ENCODE data around the gene DNAH17.

The DNAH17 gene

DNA sequence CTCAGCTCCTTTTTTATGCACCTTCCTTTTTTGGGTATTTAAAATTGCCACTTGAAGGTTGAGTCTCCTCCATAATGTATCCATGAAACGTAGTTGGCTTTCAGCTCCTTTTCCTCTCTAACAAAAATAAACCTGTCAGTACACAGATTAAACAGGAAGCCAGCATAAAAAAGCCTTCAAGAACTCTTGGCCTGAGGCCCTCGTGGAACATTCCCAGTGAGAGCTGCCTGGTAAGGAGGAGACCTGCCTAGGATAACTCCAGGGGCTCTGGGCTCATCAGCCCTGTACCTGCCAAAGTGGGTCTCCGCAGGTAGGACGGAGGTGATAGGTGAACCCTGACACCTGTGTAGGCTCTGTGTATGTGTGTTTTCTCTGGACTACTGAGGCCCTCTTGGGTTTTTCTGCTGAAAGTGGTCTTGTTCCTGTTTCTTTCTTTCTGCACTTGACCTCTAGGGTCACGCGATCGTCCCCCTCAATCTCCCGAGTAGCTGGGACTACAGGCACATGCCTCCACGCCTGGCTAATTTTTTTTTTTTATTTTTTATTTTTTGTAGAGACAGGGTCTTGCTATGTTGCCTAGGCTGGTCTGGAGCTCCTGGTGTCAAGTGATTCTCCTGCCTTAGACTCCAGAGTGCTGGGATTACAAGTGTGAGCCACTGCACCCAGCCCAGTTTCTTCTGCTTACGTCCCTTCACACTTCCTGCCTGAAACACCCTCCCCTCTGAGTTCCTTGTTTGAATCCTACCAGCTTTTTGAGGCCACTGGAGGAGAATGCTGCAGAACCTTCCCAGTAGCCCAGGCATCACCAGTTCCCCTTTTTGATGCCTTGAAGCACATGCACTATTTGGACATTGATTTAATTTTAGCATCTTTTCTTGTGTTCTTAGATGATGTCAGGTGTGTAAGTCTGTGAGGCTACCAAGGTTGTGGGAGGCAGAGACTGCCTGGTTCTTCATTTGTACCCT, 188.9 kb downstream of the DNAH17 start:
- DNase-seq: no peak

DNA sequence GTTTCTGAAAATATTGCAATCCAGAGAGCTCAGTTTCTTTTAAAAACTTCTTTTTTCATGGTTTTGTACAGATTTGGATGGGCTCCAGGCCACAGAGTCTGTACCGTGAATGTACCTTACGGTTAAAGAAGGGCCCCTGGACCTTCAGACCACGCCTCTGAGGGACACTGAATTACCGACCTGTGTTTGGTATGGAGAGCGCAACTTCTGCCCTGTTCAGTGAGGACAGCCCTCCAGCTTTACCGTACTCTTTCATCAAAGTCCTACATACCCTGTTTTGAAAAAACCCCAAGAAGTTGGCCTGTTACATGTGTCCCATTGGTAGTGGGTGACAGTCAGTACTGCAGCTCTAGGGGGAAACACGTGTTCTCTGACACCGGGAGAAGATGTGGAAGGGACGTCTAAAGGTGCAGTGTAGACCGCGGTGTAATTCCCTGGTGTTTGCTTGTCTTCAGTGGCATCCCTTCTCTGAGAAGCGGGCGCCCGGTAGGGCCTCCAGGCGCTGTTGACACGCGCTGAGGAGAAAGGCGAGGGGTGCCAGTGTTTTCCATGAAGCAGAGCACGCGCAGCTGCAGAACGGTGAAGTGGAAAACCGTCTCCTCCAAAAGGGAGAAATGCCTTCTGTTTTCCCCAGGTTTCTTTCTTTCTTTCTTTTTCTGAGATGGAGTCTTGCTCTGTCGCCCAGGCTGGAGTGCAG, 192.6 kb downstream of the DNAH17 start:
- no peak for DNase-seq

DNA sequence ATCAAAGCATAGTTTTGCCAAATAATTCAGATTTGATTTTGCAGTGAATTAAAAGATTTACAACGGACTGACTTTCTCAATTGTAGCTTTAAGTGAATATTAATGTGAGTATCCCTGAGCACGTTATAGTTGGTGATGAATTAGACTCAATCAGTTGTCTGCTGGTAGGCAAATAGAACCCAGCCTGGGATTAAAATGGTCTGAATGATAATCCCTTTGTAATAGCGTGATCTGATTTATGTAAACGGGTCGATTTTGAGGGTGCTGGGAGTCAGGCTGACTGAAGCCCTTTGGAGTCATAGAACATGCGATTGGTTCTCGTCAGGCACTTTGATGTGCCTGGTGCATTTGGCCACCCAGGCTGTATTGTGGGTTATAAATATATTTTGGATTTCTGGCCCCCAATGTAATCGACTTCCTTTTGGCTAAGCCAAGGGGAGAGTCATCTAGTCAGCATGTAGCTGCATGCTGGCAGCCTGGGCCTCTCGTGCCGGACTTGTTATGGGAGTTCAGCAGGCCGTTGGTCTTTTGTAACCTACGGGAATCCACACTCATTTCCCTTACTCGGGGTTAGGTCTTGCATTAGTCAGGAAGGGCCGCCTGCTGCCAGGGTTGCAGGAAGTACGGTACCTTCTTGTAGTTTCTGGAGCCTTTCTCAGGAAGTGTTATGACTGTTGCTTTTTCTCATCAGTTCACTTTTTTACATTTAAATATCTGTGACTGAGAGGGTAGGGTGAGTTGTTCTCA, 193.3 kb downstream of the DNAH17 start:
- no peak for DNase-seq

DNA sequence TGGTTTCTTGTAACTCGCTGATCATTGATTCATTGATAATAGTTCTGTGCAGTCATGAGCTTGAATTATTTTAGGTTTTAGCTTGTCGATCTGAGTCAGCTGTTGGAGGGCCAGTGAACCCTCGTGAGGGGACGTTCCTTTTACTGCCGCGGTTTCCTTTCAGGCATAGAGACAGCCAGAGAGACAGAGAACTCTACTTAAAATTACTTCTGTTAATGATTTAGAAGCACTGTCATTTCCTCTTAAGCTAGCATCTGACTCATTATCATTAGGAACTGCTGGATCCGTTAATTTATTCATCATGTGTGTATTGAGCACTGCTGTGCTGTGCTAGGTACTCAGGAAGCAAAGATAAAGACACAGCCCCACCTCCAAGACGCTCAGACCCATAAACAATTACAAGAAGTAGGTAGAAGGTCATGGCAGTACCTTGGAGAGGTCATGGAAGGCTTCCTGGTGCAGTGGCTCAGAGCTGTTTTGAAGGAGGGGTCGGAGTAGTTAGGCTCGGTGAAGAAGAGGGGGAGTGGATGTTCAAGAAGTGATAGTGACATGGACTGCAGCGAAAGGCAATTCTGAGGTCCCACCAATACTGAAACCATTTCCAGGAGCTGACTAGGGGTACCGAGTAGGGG, 195.5 kb downstream of the DNAH17 start:
- DNase-seq: peak; percentile 44

DNA sequence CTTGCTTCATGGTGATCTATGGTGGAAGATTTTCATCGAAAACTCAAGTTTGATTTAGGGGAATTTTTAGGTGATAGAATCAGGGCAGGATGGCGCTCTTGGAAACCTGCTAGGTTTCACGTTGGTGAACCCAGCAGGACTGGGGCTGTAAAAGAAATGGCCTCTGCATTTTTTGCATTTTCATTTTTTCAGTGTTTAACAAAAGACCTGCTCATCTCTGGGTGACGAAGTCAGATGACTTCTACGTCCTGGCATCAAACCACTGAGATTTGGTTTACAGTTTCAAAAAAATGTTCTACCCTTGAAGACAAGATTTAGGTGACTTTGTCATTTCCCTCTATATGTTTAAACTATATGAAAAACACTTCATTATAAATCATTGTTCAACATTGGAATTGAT, 196.8 kb downstream of the DNAH17 start:
- DNase-seq: no peak

DNA sequence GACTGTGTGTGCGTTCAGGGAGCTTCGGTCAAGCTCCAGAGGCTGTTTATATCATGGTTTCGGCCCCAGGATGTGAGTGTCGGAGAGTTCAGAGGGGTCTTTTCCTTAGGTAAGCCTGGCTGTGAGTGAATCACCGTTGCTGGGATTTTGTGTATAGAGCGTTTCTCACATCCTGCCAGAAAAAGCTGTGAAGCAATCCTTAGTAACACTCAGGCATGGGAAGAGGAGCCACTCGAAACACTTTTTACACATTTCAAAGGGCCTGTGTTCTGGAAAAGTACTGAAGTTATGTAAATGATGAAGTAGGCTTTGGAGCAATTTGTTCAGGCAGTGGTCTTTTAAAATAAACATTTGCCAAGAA, 198.1 kb downstream of the DNAH17 start:
- no peak for DNase-seq

DNA sequence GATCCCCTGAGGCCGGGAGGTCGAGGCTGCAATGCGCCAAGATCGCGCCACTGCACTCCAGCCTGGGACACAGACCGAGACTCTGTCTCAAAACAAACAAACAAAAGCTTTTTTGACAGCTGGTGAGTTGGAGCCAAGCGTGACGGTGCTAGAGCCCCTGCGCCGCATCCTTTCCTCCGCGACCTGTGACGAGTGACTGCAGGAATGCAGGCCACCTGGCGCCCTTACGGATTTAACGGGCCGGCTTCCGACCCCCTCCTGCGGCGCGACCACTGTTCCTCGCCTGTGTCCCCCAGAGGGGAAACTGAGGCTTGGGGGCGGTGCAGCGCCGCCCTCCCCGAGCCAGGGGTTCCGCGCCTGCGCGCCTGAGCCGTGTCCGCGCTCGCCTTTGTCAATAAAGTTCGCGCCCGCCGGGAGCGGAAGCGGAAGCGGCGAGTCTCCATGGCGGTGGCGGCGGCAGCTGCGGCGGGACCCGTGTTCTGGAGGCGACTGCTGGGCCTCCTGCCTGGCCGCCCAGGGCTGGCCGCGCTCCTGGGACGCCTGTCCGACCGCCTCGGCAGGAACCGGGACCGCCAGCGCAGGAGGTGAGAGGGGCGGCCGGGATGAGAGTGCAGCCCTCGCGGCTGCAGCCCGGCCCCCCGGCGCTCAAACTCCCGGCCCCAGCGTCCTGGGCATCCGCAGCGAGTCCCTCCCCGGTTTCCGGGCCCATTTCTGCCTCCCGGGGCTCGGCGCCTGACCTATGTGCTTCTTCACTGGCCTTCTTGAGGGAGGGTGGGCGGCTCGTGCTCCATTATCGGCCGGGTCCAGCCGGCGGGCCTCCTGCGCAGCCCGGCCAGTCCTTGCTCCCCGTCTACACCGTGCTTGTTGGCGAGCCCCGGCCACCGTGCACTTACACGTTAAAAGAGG, 198.7 kb downstream of the DNAH17 start, which contains the start of gene PGS1:
Gene PGS1, plus strand, starts transcription at position 425 of the 906 bp plus-strand sequence. Its CDS starts 17 bp downstream, at position 442.
- DNase-seq: peak; percentile 73

DNA sequence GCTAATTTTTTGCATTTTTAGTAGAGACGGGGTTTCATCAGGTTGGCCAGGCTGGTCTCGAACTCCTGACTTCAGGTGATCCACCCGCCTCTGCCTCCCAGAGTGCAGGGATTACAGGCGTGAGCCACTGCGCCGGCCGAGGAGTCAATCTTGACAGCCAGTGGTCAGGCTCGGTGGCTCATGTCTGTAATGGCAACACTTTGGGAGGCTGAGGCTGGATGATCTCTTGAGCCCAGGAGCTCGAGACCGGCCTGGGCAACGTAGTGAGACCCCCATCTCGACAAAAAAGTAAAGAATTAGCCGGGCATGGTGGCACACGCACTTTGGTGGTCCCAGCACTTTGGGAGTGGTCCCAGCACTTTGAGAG, 199.4 kb downstream of the DNAH17 start:
- no peak for DNase-seq

DNA sequence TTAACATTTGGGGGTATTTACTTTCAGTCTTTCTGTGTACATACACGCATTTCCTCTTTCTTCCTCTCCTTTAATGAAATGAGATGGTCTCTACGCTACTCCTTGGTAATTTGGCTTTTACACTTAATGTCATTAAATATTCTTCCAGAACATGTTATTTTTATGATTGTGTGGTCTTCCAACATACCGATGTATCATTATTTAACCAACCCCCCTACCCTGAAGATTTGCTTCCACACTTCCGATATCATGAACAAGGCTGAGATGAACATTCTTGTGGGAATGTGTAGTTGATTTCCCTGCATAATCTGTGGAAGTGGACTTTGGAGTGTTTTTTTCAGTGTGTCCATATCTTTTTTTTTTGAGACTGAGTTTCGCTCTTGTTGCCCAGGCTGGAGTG, 201.0 kb downstream of the DNAH17 start:
- no peak for DNase-seq

DNA sequence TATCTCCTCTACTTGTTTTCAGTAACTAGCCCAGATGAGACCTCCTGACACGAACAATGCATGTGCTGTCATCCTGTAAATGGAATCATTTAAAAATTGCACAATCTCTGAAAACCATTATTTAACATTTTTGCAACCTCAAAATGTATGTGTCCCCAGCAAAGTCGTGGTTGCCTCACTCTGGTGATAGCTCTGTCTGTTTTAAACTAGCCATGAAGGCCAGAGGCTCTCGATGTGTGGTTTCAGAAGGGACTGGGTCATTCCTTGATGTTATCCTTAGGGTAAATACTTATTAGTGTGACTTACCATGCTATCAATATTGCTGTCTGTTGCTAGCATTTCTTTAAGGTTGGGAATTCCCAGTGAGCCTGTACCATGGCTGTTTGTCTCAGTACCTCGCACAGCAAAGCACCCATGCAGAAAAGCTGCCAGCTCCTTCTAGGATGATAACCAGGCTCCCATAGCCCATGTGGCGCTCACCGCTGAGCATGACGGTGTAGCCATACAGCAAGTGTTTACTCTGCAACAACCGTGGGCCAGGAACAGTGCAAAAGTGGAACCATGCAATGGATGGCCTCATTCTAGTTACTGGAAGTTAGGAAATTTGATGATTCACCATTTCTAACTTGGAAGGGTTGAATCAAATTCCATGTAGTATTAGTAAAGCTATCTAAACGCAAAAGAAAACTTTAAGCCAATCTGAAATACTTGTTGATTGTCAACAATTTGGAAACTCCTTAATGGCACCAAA, 201.6 kb downstream of the DNAH17 start:
- DNase-seq: no peak

DNA sequence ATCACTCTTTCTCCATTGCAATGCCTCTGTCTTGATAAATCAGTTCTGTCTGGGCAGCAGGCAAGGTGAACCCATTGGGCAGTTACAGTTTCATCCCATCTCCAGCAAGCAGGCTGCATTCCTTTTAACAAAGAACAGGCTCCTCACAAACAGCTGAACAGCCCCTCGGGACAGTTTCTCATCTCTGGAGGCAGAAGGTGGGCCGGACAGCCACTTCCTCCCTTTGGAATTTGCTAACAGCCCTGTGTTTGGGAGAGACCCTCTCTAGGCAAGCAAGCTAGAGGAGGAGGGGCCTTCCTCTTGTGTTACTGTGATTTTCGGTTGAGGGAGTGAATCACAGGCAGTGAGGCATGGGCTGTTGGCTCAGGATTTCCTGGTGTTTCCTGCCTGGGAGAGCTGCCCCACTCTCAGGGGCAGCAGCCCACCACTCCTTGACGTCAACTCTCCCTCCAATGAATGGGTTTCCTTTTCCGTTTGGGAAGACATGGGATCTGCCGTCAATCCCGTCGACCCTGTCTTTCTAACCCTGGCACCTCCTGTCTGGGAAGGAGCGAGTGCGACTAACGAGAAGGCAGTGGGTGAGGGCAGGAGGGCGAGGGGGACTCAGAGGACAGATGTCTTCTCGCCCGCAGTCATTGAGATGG, 202.4 kb downstream of the DNAH17 start:
- DNase-seq: no peak

DNA sequence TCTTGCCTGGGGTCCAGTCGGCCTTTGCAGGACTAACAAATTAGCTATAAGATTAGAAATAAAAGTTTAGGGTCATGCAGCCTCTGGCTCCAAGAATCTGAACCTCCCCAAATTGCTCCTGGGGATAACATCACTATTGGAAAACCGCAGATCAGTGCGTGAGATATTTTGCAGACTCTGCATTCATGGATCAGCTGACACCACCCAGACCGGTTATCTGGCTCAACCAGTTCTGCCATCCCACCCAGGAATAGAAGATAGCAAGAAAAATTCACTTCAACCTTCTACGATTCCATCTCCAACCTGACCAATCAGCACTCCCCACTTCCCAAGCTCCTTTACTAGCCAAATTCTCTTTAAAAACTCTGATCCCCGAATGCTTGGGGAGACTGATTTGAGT, 203.0 kb downstream of the DNAH17 start:
- no peak for DNase-seq

Measured in activated T-cell treated with anti-CD3 and anti-CD28 coated beads for 4 hours (primary cell).